Lower leg skin (tissue), 4 donors: ENCODE data around the gene CRYL1. TPM values are rescaled to one million over a fixed set of nuclear protein-coding genes. Genes with fewer than 3 reads are reported as not detected.
"Not testable (repeated sequence)": the region's sequence is repeated elsewhere in the genome, so short reads cannot be mapped to it uniquely, and the experiment has no call there.

ENCODE experiments used
- DNase-seq, 2 donors: peaks; one replicate each; pipeline ENCODE4 v3.0.0-alpha.2; 2019; ENCODE audit warnings: low spot score in 2 of 2
- H3K4me3 ChIP-seq: fragments of 200-600 bp; sonication (generic); 2 replicates; pipeline ENCODE4 v1.5.1; 2017; ENCODE audit warnings: mild to moderate bottlenecking, low read depth; ENCODE audit not compliant: poor library complexity, severe bottlenecking
- CTCF ChIP-seq, 3 donors: fragments of 450-650 bp; IDR thresholded peaks; one replicate each; pipeline ENCODE4 v1.5.1; 2016; ENCODE audit warnings: antibody characterized with exemption in 3 of 3, mild to moderate bottlenecking in 3 of 3, moderate library complexity in 2 of 3
- POLR2A ChIP-seq, 2 donors: fragments of 450-650 bp; IDR thresholded peaks; one replicate each; pipeline ENCODE4 v1.6.1; 2016 to 2017; ENCODE audit warnings: antibody characterized with exemption in 2 of 2, mild to moderate bottlenecking in 1 of 2, moderate library complexity in 1 of 2
- WGBS, 2 donors: methylation state at CpG; one replicate each; pipeline ENCODE4 v1.1.5; 2018; 5-methylcytosine and 5-hydroxymethylcytosine counted together
- intact Hi-C: fragments of 100-400 bp; cut with DNase I; formaldehyde crosslinking; loops from one replicate; pipeline ENCODE4 v1.15.0; 2023; ENCODE audit warnings: low total_unique reads
- total RNA-seq, 4 donors: library from RNA; depleted of rRNA; stranded (reverse); fragments of >200 nt; gene quantifications; one replicate each; pipeline ENCODE4 v1.1.0, GENCODE V29; 2016

Gene CRYL1
- total RNA-seq, 4 donors from 2014 or later = 10.3 to 21.4 (median 16.8) TPM

- DNase-seq = no peak
- 76 to 84% methylated on average over 4 of the region's 4 CpGs for WGBS, 2 donors
- no peak for TF ChIP-seq POLR2A (IDR thresholded peaks at IDR 0.05)
- no peak for TF ChIP-seq CTCF (IDR thresholded peaks at IDR 0.05)
- no peak overlapping the region for H3K4me3 ChIP-seq
- intact Hi-C loops = no loop called here
Measured at GRCh38 chr13:20439261-20439660, 86.4 kb downstream of the CRYL1 start.

GRCh38 chr13:20438801-20439200 lies 86.9 kb downstream of the CRYL1 start:
- no peak for DNase-seq
- WGBS, 2 donors = 87 to 91% methylated on average over 6 of the region's 6 CpGs
- TF ChIP-seq POLR2A (IDR thresholded peaks at IDR 0.05) = no peak
- no peak for TF ChIP-seq CTCF (IDR thresholded peaks at IDR 0.05)
- intact Hi-C loops = no loop called here
- H3K4me3 ChIP-seq = no peak overlapping the region

GRCh38 chr13:20436505-20436904 lies 89.2 kb downstream of the CRYL1 start:
- no peak overlapping the region for H3K4me3 ChIP-seq
- 88 to 93% methylated on average over 10 of the region's 10 CpGs for WGBS, 2 donors
- intact Hi-C loops = no loop called here
- TF ChIP-seq POLR2A (IDR thresholded peaks at IDR 0.05) (no peak), CTCF (IDR thresholded peaks at IDR 0.05) (no peak)
- DNase-seq = no peak

- intact Hi-C loops = no loop called here
- H3K4me3 ChIP-seq = no peak overlapping the region
- DNase-seq = no peak
- 80 to 82% methylated on average over 51 to 57 of the region's 57 CpGs for WGBS, 2 donors
- TF ChIP-seq CTCF (IDR thresholded peaks at IDR 0.05) (no peak), POLR2A (IDR thresholded peaks at IDR 0.05) (no peak)
Measured at GRCh38 chr13:20435616-20436368, 89.9 kb downstream of the CRYL1 start.

- DNase-seq, intact Hi-C loops, H3K4me3 ChIP-seq: not testable (repeated sequence)
- 88 to 92% methylated on average over 9 of the region's 9 CpGs for WGBS, 2 donors
Measured at GRCh38 chr13:20434210-20434609, 91.4 kb downstream of the CRYL1 start.

- intact Hi-C loops = no loop called here
- H3K4me3 ChIP-seq = no peak overlapping the region
- 94 to 95% methylated on average over 15 of the region's 15 CpGs for WGBS, 2 donors
- no peak for DNase-seq
- TF ChIP-seq CTCF (IDR thresholded peaks at IDR 0.05) (no peak), POLR2A (IDR thresholded peaks at IDR 0.05) (no peak)
Measured at GRCh38 chr13:20431687-20432384, 93.8 kb downstream of the CRYL1 start.
